ENCODE data around the gene ANKRD27.

ANKRD27 gene

DNA sequence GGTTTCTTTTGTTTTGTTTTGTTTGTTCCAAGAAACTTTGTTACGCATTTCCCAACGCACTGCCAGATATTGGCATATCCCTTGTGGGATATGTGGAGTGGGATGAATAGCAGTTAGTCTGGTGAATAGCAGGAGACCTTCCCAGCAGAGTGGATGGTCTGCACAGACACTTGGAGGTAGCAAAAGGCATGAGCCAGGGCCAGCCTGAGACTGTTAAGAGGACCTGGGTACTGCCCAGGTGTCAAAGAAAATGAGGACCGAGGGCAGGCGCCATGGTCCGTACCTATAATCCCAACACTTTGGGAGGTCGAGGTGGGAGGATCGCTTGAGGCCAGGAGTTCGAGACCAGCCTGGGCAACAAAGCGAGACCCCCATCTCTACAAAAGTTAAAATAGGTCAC lies 107.5 kb downstream of the ANKRD27 start:
- no peak for DNase-seq (ENCODE audit: insufficient read length, low spot score)
- no peak for FAIRE-seq

DNA sequence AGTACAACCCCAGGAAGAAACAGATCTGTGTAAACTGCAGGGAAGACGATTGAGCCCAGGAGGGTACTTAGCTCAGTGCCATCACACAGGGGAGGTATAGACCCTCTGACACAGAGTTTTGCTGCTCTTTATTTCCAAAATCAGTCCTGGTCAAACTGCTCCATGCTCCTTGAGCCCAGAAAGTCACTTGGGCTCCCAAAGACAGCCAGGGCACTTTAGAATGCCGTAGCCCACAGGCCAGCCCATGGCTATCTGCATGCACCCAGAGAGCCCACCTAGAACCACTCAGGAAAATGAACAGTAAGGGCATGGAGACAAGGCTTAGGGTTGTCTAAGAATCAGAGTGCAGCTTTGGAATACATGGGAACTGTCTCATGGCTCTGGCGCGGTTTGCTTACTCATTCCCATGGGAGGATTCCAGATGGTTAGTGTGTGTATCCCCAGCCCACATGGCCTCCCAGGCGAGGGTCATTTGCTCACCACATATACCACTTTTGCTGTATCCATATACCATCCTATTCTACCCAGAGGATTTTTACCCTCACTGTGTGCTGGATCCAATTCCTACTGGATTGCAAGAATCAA lies 108.6 kb downstream of the ANKRD27 start:
- no peak for DNase-seq (ENCODE audit: insufficient read length, low spot score)
- FAIRE-seq = no peak

DNA sequence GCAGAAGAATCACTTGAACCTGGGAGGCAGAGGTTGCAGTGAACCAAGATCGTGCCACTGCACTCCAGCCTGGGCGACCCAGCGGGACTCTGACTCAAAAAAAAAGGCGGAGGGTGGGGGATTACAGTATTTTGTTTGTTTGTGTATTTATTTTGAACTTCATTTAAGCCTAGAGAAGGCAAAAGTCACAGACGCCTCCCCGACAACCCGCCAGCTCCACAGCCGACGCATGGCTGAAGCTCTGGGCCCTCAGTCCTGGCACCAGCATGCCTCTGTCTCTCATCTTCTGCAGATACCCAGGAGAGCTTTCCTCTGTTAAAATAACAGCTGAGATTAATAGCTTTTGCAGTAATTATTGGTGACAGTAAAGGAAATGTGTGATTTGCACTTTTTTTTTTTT lies 111.2 kb downstream of the ANKRD27 start:
- DNase-seq (ENCODE audit: insufficient read length, low spot score) = no peak
- no peak for FAIRE-seq

DNA sequence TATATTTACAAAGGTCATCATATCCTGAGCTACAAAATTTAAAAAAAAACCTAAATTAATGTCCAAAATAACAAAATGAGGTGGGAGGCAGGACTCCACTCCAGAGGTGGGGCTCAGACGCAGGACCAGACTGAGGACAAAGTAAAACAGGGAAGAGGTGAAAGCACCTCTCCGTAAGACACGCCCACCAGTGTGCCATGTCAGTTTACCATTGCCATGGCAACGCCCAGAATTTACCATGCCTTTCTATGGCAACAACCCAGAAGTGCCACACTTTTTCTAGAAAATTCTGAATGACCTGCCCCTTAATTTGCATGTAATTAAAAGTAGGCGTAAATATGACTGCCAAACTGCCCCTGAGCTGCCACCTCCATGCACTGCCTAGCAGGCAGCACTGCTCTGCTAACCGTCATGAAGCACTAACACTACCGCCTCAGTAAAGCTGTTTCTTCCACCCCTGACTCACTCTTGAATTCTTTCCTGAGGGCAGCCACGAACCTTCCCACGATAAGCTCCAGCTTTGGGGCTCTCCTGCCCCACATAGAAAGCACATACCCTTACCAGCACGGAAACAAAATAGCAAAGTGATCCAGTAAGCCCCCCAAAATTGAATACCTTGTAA lies 116.3 kb downstream of the ANKRD27 start:
- DNase-seq (ENCODE audit: insufficient read length, low spot score) (no peak), FAIRE-seq (no peak)

DNA sequence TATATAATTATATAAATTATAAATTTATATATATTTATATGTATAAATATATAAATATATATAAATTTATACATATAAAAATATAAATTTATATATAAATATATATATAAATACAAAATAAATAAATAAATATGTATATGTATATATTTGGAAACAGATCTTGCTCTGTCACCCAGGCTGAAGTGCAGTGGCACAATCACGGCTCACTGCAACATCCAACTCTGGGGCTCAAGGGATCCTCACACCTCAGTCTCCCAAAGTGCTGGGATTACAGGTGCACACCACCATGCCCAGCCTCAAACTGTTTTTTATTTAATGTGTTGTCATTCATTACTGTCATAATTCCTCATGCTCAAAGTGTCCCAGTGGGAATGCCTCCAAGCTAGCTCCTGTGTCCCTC lies 119.2 kb downstream of the ANKRD27 start:
- DNase-seq (ENCODE audit: insufficient read length, low spot score) = no peak
- no peak for FAIRE-seq

DNA sequence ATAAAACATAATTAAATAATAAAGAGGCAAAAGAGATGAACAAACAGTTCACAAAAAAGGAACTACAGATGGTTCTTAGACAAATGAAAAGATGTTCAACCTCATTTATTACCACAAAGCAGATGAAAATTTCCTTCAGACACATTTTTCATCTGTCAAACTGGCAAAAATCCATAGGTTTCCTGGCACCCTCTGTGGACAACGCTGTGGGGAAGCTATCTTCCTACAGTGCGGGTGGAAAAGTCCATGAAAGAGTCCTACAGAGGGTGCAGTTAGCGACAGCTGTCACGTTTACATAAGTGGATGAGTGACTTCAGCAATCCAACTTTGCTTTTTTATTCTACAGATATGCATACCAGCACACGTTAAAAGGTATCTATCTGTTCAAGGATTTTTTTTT lies 124.3 kb downstream of the ANKRD27 start:
- DNase-seq (ENCODE audit: insufficient read length, low spot score) (no peak), FAIRE-seq (no peak)
